HepG2 (cell line): Measurements from ENCODE around the gene SAC3D1. TPM values are rescaled to one million over a fixed set of nuclear protein-coding genes. Genes with fewer than 3 reads are reported as not detected.
A peak's percentile ranks its signal among the peaks of the same experiment; 100 is the strongest.

Source experiments
- ARID5B ChIP-seq: IDR thresholded peaks from 2 replicates; pipeline ENCODE4 v1.4.0; 2020; ENCODE audit warnings: mild to moderate bottlenecking, missing genetic modification reagents
- ARNTL ChIP-seq: sonication (generic); formaldehyde crosslinking; IDR thresholded peaks from 2 replicates; pipeline ENCODE4 v1.4.0; 2020; ENCODE audit warnings: mild to moderate bottlenecking, missing genetic modification reagents
- ELF3 ChIP-seq: IDR thresholded peaks from 2 replicates; pipeline ENCODE4 v1.6.1; 2016; ENCODE audit warnings: missing genetic modification reagents, missing compliant biosample characterization
- HMGXB3 ChIP-seq: sonication (generic); formaldehyde crosslinking; IDR thresholded peaks from 2 replicates; pipeline ENCODE4 v1.4.0; 2020; ENCODE audit warnings: missing genetic modification reagents, borderline replicate concordance
- KLF6 ChIP-seq: IDR thresholded peaks from 2 replicates; pipeline ENCODE4 v1.8.0; 2016; ENCODE audit warnings: missing biosample characterization, missing genetic modification reagents
- MIXL1 ChIP-seq: IDR thresholded peaks from 2 replicates; pipeline ENCODE4 v1.6.1; 2016
- NR0B2 ChIP-seq: sonication (generic); formaldehyde crosslinking; IDR thresholded peaks from 2 replicates; pipeline ENCODE4 v1.4.0; 2020; ENCODE audit warnings: mild to moderate bottlenecking, missing genetic modification reagents
- SP5 ChIP-seq: IDR thresholded peaks from 2 replicates; pipeline ENCODE4 v1.6.1; 2016; ENCODE audit warnings: low read depth, borderline replicate concordance
- SUZ12 ChIP-seq: fragments of 150-350 bp; IDR thresholded peaks from 2 replicates; pipeline ENCODE4 v1.6.1; 2014; ENCODE audit warnings: low read depth, low read length
- ZNF18 ChIP-seq: sonication (generic); formaldehyde crosslinking; IDR thresholded peaks from 2 replicates; pipeline ENCODE4 v1.8.0; 2022; ENCODE audit warnings: mild to moderate bottlenecking, missing genetic modification reagents; ENCODE audit not compliant: insufficient replicate concordance
- ZNF264 ChIP-seq: sonication (generic); formaldehyde crosslinking; IDR thresholded peaks from 2 replicates; pipeline ENCODE4 v1.4.0; 2020; ENCODE audit warnings: missing genetic modification reagents
- ZNF460 ChIP-seq: sonication (generic); formaldehyde crosslinking; IDR thresholded peaks from 2 replicates; pipeline ENCODE4 v1.5.1; 2020; ENCODE audit warnings: missing genetic modification reagents, mild to moderate bottlenecking, borderline replicate concordance
- ZNF496 ChIP-seq: sonication (generic); formaldehyde crosslinking; IDR thresholded peaks from 2 replicates; pipeline ENCODE4 v1.8.1; 2023; ENCODE audit warnings: mild to moderate bottlenecking, moderate library complexity, missing genetic modification reagents; ENCODE audit not compliant: insufficient replicate concordance
- ZNF749 ChIP-seq: sonication (generic); formaldehyde crosslinking; IDR thresholded peaks from 2 replicates; pipeline ENCODE4 v1.8.0; 2022; ENCODE audit warnings: mild to moderate bottlenecking, missing genetic modification reagents, moderate library complexity, borderline replicate concordance
- ZNF770 ChIP-seq: sonication (generic); formaldehyde crosslinking; IDR thresholded peaks from 2 replicates; pipeline ENCODE4 v1.5.0; 2020; ENCODE audit warnings: mild to moderate bottlenecking, missing genetic modification reagents
- polyA plus RNA-seq, 8 experiments: library from polyadenylated mRNA; depleted of rRNA in 3 of 8; stranded (reverse) in 7 of 8; unstranded in 1 of 8; fragments of >200 nt; fragmentation: Illumina TruSeq in 4 of 8; extraction: Trizol in 4 of 8; gene quantifications; 2 replicates each; pipeline versions ENCODE4 v1.2.1 to v1.2.3, GENCODE V29; 2011 to 2016; ENCODE audit warnings: low read depth in 4 of 8, missing spikeins in 1 of 8, mixed read lengths in 1 of 8; ENCODE audit not compliant: insufficient read depth in 1 of 8
- total RNA-seq, 5 experiments: library from RNA; depleted of rRNA; stranded (reverse); fragments of >200 nt; fragmentation: Illumina TruSeq; extraction: Trizol; gene quantifications; 2 replicates each; pipeline ENCODE4 v1.2.3, GENCODE V29; 2016; ENCODE audit warnings: low read depth in 1 of 5

Gene SAC3D1
- total and polyA plus RNA-seq, 2 of the 13 experiments (the other 11 are each of a cell fraction or from before 2014, with no cell fraction given), result 7.4 to 36.3 TPM

GRCh38 chr11:65040847-65041622 is at the start of gene SAC3D1 (continued):
- TF ChIP-seq ELF3 (CRISPR knock-in tag) (no peak), ZNF264 (CRISPR knock-in tag) (peak; percentile 50; the same call in 1 of the 2 replicates), SUZ12 (peak; percentile 29; the same call in 1 of the 2 replicates), ARID5B (CRISPR knock-in tag) (peak; percentile 36; the same call in 1 of the 2 replicates), KLF6 (CRISPR knock-in tag) (no peak), ZNF18 (peak; percentile 69), SP5 (CRISPR knock-in tag) (peak; percentile 17; the same call in 1 of the 2 replicates), HMGXB3 (CRISPR knock-in tag) (peak; percentile 38; the same call in 1 of the 2 replicates), ZNF749 (peak; percentile 22; the same call in 1 of the 2 replicates), ZNF496 (no peak), ZNF460 (CRISPR knock-in tag) (no peak), ARNTL (CRISPR knock-in tag) (peak; percentile 64; the same call in 1 of the 2 replicates), ZNF770 (CRISPR knock-in tag) (peak; percentile 10; the same call in 1 of the 2 replicates), NR0B2 (peak; percentile 30; the same call in 1 of the 2 replicates), MIXL1 (CRISPR knock-in tag) (no peak)
